GM23338 (cell line): ENCODE results near the gene CMKLR1. TPM values are rescaled to one million over a fixed set of nuclear protein-coding genes. Genes with fewer than 3 reads are reported as not detected.

Source experiments
- ATAC-seq: fragments of 200-7000 bp; cut with Tn5 transposase; 3 replicates; pipeline ENCODE4 v1.9.1; 2020
- DNase-seq: peaks from one replicate; pipeline ENCODE4 v3.0.0-alpha.2; 2015; ENCODE audit warnings: low spot score
- H2AFZ ChIP-seq: fragments of 200-600 bp; sonication (generic); 2 replicates; pipeline ENCODE4 v1.8.0; 2016; ENCODE audit warnings: antibody characterized with exemption, mild to moderate bottlenecking, moderate library complexity
- H3F3A ChIP-seq: fragments of 200-600 bp; sonication (generic); replicated peaks from 2 replicates; pipeline ENCODE4 v1.8.0; 2017; ENCODE audit warnings: antibody characterized with exemption, mixed run types, low read depth
- H3K27ac ChIP-seq: fragments of 200-600 bp; sonication (generic); 2 replicates; pipeline ENCODE4 v1.6.1; 2016; ENCODE audit warnings: low read depth
- H3K27me3 ChIP-seq: fragments of 200-600 bp; sonication (generic); 2 replicates; pipeline ENCODE4 v1.8.0; 2016; ENCODE audit warnings: mild to moderate bottlenecking, mixed run types, moderate library complexity; ENCODE audit not compliant: insufficient read depth
- H3K36me3 ChIP-seq: fragments of 200-600 bp; sonication (generic); 2 replicates; pipeline ENCODE4 v1.8.0; 2016; ENCODE audit warnings: mild to moderate bottlenecking; ENCODE audit not compliant: insufficient read depth
- H3K4me1 ChIP-seq: fragments of 200-600 bp; sonication (generic); 2 replicates; pipeline ENCODE4 v1.8.0; 2016; ENCODE audit warnings: mild to moderate bottlenecking, moderate library complexity; ENCODE audit not compliant: insufficient read depth
- H3K4me2 ChIP-seq: fragments of 200-600 bp; sonication (generic); 2 replicates; pipeline ENCODE4 v1.7.1; 2017; ENCODE audit warnings: mixed run types
- H3K4me3 ChIP-seq: fragments of 200-600 bp; sonication (generic); 2 replicates; pipeline ENCODE4 v1.6.1; 2016; ENCODE audit warnings: mixed run types
- H3K79me2 ChIP-seq: fragments of 200-600 bp; sonication (generic); replicated peaks from 2 replicates; pipeline ENCODE4 v1.8.0; 2017; ENCODE audit warnings: mild to moderate bottlenecking; ENCODE audit not compliant: insufficient read depth
- H3K9me2 ChIP-seq: fragments of 200-600 bp; sonication (generic); 2 replicates; pipeline ENCODE4 v1.8.0; 2017; ENCODE audit not compliant: insufficient read depth
- H4K20me1 ChIP-seq: fragments of 200-600 bp; sonication (generic); replicated peaks from 2 replicates; pipeline ENCODE4 v1.8.0; 2017; ENCODE audit warnings: mild to moderate bottlenecking; ENCODE audit not compliant: insufficient read depth
- H3K27ac Mint-ChIP-seq: 2 replicates; pipeline ENCODE4 v1.8.0; 2020; ENCODE audit warnings: inconsistent platforms, mild to moderate bottlenecking, moderate library complexity, mixed read lengths
- H3K27me3 Mint-ChIP-seq: 3 replicates; pipeline ENCODE4 v1.8.0; 2022; ENCODE audit warnings: low read depth, mild to moderate bottlenecking, moderate library complexity, mixed read lengths, inconsistent platforms; ENCODE audit not compliant: insufficient read depth, poor library complexity
- H3K36me3 Mint-ChIP-seq: 3 replicates; pipeline ENCODE4 v1.8.0; 2021; ENCODE audit warnings: low read depth, mild to moderate bottlenecking, inconsistent platforms, moderate library complexity, mixed read lengths
- H3K4me1 Mint-ChIP-seq: 3 replicates; pipeline ENCODE4 v1.8.0; 2020; ENCODE audit warnings: mild to moderate bottlenecking, inconsistent platforms, mixed read lengths
- H3K4me3 Mint-ChIP-seq: 3 replicates; pipeline ENCODE4 v1.8.0; 2021; ENCODE audit warnings: moderate library complexity, mild to moderate bottlenecking, inconsistent platforms, mixed read lengths
- H3K9me3 Mint-ChIP-seq: 3 replicates; pipeline ENCODE4 v1.8.0; 2020; ENCODE audit warnings: moderate library complexity, mild to moderate bottlenecking, inconsistent platforms, mixed read lengths
- CREB1 ChIP-seq: fragments of 250-450 bp; sonication (Bioruptor Pico); IDR thresholded peaks from 2 replicates; pipeline ENCODE4 v1.5.0; 2020; ENCODE audit warnings: low read depth, mild to moderate bottlenecking, moderate library complexity
- CTCF ChIP-seq, 2 experiments: fragments of 200-600 bp in 1 of 2; sonication (generic) in 1 of 2; conservative IDR thresholded peaks; 2 replicates each; pipeline versions ENCODE4 v1.5.1 to v1.6.1; 2016 to 2017; ENCODE audit warnings: antibody characterized with exemption in 2 of 2, low read depth in 2 of 2, mild to moderate bottlenecking in 2 of 2, moderate library complexity in 1 of 2
- EZH2 ChIP-seq: fragments of 200-600 bp; sonication (generic); IDR thresholded peaks from one replicate; pipeline ENCODE4 v1.8.0; 2017; ENCODE audit warnings: antibody characterized with exemption, mild to moderate bottlenecking, low read depth; ENCODE audit not compliant: unreplicated experiment
- EZH2phosphoT487 ChIP-seq: fragments of 200-600 bp; sonication (generic); IDR thresholded peaks from one replicate; pipeline ENCODE4 v1.8.1; 2018; ENCODE audit warnings: antibody characterized with exemption; ENCODE audit not compliant: unreplicated experiment
- NANOG ChIP-seq: IDR thresholded peaks from 2 replicates; pipeline ENCODE4 v1.6.1; 2016; ENCODE audit warnings: antibody characterized with exemption, borderline replicate concordance
- REST ChIP-seq: IDR thresholded peaks from one replicate; pipeline ENCODE4 v1.6.1; 2018; ENCODE audit warnings: antibody characterized with exemption; ENCODE audit not compliant: unreplicated experiment
- ZNF114 ChIP-seq: fragments of 250-450 bp; sonication (Bioruptor Pico); IDR thresholded peaks from 2 replicates; pipeline ENCODE4 v1.5.0; 2020; ENCODE audit warnings: mild to moderate bottlenecking, moderate library complexity
- ZNF331 ChIP-seq: fragments of 250-450 bp; sonication (Bioruptor Pico); IDR thresholded peaks from 2 replicates; pipeline ENCODE4 v1.5.0; 2020; ENCODE audit warnings: low read depth, mild to moderate bottlenecking, moderate library complexity
- polyA plus RNA-seq: library from polyadenylated mRNA; unstranded; fragments of >200 nt; fragmentation: Nextera tagmentation; extraction: Ambion mirVana; gene quantifications from 2 replicates; pipeline ENCODE4 v1.2.1, GENCODE V29; 2016
- total RNA-seq: library from RNA; depleted of rRNA; stranded (reverse); fragments of >200 nt; shearing (Covaris generic); gene quantifications from 2 replicates; pipeline ENCODE4 v1.2.3, GENCODE V29; 2014

The CMKLR1 gene
- total and polyA plus RNA-seq, 2 experiments from 2014 or later = 0.40 to 2.6 TPM

- TF ChIP-seq CTCF (conservative IDR thresholded peaks at IDR 0.05; ENCODE audit: low read depth in 2 of 2) (no peak), NANOG (no peak), EZH2phosphoT487 (no peak), REST (no peak)
Observed at GRCh38 chr12:108377260-108377659, 38.1 kb upstream of the CMKLR1 start (continued).

GRCh38 chr12:108375986-108376663 is 37.0 kb upstream of the CMKLR1 start:
- Histone ChIP-seq H3F3A (no peaks in the 10 kb centered on the region), H3K4me2 (no peak overlapping the region), H3K36me3 (peaks cover 9% of the 10 kb centered on the region), H3K4me1 (no peaks in the 10 kb centered on the region), H3K4me3 (no peak overlapping the region), H2AFZ (no peak overlapping the region), H3K27ac (no peak overlapping the region), H3K27me3 (no peaks in the 10 kb centered on the region), H3K9me2 (no peaks in the 10 kb centered on the region), H3K79me2 (no peaks in the 10 kb centered on the region), H4K20me1 (no peaks in the 10 kb centered on the region)
- DNase-seq (no peak), ATAC-seq (no peak)
- peaks cover 57% of the 10 kb centered on the region for H3K9me3 Mint-ChIP-seq
- H3K36me3 Mint-ChIP-seq = peaks cover 22% of the 10 kb centered on the region
- TF ChIP-seq ZNF114 (CRISPR knock-in tag) (no peak), CREB1 (no peak), NANOG (no peak), CTCF (conservative IDR thresholded peaks at IDR 0.05; ENCODE audit: low read depth in 2 of 2) (no peak), EZH2phosphoT487 (no peak), EZH2 (no peak), ZNF331 (no peak)
- H3K27ac Mint-ChIP-seq = no peak overlapping the region
- peaks cover 1% of the 10 kb centered on the region for H3K27me3 Mint-ChIP-seq
- H3K4me1 Mint-ChIP-seq = no peaks in the 10 kb centered on the region
- no peak overlapping the region for H3K4me3 Mint-ChIP-seq
